ENCODE results near the gene GATD1. TPM values are rescaled to one million over a fixed set of nuclear protein-coding genes. Genes with fewer than 3 reads are reported as not detected.

The GATD1 gene
- total and polyA plus RNA-seq, 9 of the 15 experiments (the other 6 are each of a cell fraction or from before 2014, with no cell fraction given) = 2.8 to 144 (median 36.9) TPM

DNA sequence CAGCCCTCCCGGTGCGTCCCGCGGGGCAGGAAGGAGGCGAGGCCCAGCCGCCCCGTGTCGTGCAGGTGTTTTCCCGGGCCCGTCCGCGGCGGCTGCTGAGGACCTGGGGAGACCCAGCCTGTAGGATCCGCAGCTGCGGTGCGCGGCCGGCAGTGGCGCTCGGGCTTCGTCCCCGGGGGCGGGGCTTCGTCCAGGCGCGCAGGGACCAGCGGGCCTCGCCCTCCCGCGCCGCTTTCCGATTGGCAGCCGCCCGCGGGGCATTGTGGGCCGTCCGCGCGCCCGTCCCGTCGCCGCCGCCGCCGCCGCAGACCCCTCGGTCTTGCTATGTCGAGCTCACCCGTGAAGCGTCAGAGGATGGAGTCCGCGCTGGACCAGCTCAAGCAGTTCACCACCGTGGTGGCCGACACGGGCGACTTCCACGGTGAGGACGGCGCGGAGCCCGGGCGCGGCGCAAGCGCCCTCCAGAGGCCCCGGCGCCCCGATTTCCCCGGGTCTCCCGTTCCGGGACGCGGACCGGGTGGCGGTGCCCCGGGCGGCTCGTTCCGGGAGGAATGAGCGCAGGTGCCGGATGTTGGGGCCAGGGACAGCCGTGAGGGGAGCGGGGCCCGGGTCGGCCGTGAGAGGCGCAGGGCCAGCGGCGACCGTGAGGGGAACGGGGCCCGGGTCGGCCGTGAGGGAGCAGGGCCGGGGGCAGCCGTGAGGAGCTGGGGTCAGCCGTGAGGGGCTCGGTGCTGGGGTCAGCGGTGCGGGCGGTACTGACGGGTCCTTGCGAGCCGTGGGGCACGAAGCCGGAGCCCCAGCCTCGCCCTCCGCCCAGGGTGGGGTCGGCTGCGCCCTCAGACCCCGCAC is 29.9 kb downstream of the GATD1 start, which contains the start of gene TALDO1 (continued):
- TF ChIP-seq, protein P1, sequence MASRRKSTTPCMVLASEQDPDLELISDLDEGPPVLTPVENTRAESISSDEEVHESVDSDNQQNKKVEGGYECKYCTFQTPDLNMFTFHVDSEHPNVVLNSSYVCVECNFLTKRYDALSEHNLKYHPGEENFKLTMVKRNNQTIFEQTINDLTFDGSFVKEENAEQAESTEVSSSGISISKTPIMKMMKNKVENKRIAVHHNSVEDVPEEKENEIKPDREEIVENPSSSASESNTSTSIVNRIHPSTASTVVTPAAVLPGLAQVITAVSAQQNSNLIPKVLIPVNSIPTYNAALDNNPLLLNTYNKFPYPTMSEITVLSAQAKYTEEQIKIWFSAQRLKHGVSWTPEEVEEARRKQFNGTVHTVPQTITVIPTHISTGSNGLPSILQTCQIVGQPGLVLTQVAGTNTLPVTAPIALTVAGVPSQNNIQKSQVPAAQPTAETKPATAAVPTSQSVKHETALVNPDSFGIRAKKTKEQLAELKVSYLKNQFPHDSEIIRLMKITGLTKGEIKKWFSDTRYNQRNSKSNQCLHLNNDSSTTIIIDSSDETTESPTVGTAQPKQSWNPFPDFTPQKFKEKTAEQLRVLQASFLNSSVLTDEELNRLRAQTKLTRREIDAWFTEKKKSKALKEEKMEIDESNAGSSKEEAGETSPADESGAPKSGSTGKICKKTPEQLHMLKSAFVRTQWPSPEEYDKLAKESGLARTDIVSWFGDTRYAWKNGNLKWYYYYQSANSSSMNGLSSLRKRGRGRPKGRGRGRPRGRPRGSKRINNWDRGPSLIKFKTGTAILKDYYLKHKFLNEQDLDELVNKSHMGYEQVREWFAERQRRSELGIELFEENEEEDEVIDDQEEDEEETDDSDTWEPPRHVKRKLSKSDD (conservative IDR thresholded peaks at IDR 0.05; ENCODE audit: low read length) = no peak
- TF ChIP-seq CXXC5 (CRISPR knock-in tag; IDR thresholded peaks at IDR 0.05) = peak; percentile 80
- no peak for TF ChIP-seq PTBP1 (IDR thresholded peaks at IDR 0.05; ENCODE audit: low read depth, low read length)
- no peak for TF ChIP-seq PPARD (CRISPR knock-in tag; IDR thresholded peaks at IDR 0.05)
- no peak for TF ChIP-seq RHOXF2B (CRISPR knock-in tag; conservative IDR thresholded peaks at IDR 0.05)
- no peak for TF ChIP-seq ZNF431 (CRISPR knock-in tag; IDR thresholded peaks at IDR 0.05)
- no peak for TF ChIP-seq LARP7 (IDR thresholded peaks at IDR 0.05)
- no peak for TF ChIP-seq FOXA1 (IDR thresholded peaks at IDR 0.05; ENCODE audit: borderline replicate concordance)
- TF ChIP-seq ZNF584 (CRISPR knock-in tag; IDR thresholded peaks at IDR 0.05; ENCODE audit: low read depth) = no peak
- TF ChIP-seq, protein P2, sequence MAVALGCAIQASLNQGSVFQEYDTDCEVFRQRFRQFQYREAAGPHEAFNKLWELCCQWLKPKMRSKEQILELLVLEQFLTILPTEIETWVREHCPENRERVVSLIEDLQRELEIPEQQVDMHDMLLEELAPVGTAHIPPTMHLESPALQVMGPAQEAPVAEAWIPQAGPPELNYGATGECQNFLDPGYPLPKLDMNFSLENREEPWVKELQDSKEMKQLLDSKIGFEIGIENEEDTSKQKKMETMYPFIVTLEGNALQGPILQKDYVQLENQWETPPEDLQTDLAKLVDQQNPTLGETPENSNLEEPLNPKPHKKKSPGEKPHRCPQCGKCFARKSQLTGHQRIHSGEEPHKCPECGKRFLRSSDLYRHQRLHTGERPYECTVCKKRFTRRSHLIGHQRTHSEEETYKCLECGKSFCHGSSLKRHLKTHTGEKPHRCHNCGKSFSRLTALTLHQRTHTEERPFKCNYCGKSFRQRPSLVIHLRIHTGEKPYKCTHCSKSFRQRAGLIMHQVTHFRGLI (CRISPR knock-in tag; IDR thresholded peaks at IDR 0.05) = no peak
- no peak for TF ChIP-seq COPS2 (conservative IDR thresholded peaks at IDR 0.05)
- TF ChIP-seq KDM5B (IDR thresholded peaks at IDR 0.05; ENCODE audit: insufficient replicate concordance, low read depth, low read length) = peak; percentile 75
- TF ChIP-seq, protein P3, sequence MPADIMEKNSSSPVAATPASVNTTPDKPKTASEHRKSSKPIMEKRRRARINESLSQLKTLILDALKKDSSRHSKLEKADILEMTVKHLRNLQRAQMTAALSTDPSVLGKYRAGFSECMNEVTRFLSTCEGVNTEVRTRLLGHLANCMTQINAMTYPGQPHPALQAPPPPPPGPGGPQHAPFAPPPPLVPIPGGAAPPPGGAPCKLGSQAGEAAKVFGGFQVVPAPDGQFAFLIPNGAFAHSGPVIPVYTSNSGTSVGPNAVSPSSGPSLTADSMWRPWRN (IDR thresholded peaks at IDR 0.05; ENCODE audit: low read depth) = no peak
- no peak for TF ChIP-seq SRF (CRISPR knock-in tag; IDR thresholded peaks at IDR 0.05)
- peak; percentile 43 for TF ChIP-seq SAP30 (IDR thresholded peaks at IDR 0.05; ENCODE audit: borderline replicate concordance, insufficient read depth, low read depth, low read length, poor library complexity, severe bottlenecking)
- no peak for TF ChIP-seq ZNF217 (CRISPR knock-in tag; IDR thresholded peaks at IDR 0.05)
- TF ChIP-seq SAFB (IDR thresholded peaks at IDR 0.05; ENCODE audit: borderline replicate concordance, low read depth, low read length) = no peak
- peak; percentile 90 for TF ChIP-seq RBBP5 (IDR thresholded peaks at IDR 0.05; ENCODE audit: borderline replicate concordance, insufficient read depth, low read length, poor library complexity, severe bottlenecking)
- TF ChIP-seq ZNF347 (CRISPR knock-in tag; IDR thresholded peaks at IDR 0.05; ENCODE audit: low read depth) = no peak
- no peak for TF ChIP-seq XRCC5 (IDR thresholded peaks at IDR 0.05; ENCODE audit: low read depth, low read length)
- TF ChIP-seq SOX6 (IDR thresholded peaks at IDR 0.05) = 0 out of 2 replicates have a peak, but pooled peaks have one; percentile 21
- no peak for TF ChIP-seq ZFP30 (CRISPR knock-in tag; IDR thresholded peaks at IDR 0.05; ENCODE audit: borderline replicate concordance)
- TF ChIP-seq BHLHE40 (IDR thresholded peaks at IDR 0.05; ENCODE audit: low read length) = no peak
- peak; percentile 72; the same call in 1 of the 2 replicates for TF ChIP-seq PHF8 (IDR thresholded peaks at IDR 0.05; ENCODE audit: borderline replicate concordance, low read length)

Measured in K562 (cell line).